HG03565 (cell line): ENCODE results near the gene EHHADH.

Source experiments
- ATAC-seq: cut with Tn5 transposase; IDR thresholded peaks from one replicate; pipeline ENCODE4 v1.9.1; 2021; ENCODE audit warnings: mild to moderate bottlenecking, moderate library complexity; ENCODE audit not compliant: unreplicated experiment

Gene EHHADH

DNA sequence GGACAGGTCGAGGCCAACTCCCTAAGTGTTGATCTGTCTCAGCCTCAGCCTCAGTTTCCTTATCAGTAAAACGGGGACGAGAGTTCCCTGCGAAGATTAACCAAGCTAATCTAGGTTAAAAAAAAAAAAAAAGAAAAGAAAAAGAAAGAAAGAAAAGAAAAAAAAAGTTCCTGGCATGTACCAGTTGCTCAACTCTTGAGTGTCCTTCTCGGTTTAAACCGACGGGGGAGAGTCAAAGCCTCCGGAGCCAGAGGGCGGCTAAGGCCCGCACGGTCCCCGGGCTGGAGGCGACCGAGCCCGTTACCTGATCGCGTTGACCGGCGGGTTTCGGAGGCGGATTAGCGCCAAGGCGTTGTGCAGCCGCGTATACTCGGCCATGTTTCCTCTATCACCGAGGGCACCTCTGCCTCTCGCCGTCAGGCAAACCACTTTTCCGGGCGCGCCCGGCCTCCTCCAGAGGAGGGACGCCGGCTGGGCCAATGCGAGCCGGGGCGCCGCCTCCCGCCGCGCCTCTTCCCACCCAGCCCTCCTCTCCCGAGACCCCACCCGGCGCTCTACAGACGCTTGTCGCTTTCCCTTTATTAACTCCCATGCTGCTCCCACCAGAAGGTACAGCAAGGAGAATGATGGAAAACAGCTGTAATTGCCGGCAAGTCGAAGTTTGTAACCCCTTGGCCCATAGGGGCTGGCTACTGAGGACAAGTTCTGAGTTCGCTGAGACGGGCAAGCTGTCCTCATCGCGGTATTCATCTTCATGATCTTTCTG lies at the start of gene EHHADH:
TSS of gene EHHADH (minus strand) at position 405 of the 766 bp plus-strand sequence. CDS start at position 378, 27 bp downstream.
- ATAC-seq, result peak; percentile 56

DNA sequence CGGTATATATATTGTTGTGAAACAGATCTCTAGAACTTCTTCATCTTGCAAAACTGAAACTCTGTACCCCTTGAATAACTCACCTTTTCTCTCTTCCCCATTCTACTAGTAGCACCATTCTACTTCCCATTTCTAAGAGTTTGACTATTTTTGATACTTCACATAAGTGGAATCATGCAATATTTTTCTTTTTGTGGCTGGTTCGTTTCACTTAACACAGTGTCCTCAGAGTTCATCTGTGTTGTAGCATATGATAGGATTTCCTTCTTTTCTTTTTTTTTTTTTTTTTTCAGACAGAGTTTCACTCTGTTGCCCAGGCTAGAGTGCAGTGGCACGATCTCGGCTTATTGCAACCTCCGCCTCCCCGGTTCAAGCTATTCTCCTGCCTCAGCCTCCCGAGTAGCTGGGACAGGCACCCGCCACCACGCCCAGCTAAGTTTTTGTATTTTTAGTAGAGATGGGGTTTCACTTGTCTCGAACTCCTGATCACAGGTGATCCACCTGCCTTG lies 46.1 kb upstream of the EHHADH start:
- ATAC-seq, result peak; percentile 76

GRCh38 chr3:185297867-185298266 lies 44.0 kb upstream of the EHHADH start:
- ATAC-seq, result no peak

- no peak for ATAC-seq
These were observed 38.4 kb upstream of the EHHADH start for GRCh38 chr3:185292238-185292637.

DNA sequence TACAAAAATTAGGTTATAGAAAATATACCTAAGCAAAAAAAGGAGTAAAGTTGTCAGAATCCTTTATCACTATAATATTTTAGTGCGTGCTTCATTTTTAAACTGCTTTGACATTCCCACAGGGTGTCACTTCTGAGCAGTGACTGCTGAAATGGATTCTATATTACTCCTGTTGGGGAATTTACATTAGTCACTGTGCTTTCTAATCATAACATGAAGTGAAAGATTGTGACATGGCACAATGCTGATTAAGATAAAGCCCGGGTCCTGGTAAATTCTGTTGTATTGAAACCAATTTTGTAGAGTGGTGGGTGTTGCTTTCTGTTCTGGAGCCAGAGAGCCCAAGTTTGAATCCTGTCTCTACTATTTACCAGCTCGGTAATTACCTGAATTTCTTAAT lies 36.4 kb upstream of the EHHADH start:
- no peak for ATAC-seq

DNA sequence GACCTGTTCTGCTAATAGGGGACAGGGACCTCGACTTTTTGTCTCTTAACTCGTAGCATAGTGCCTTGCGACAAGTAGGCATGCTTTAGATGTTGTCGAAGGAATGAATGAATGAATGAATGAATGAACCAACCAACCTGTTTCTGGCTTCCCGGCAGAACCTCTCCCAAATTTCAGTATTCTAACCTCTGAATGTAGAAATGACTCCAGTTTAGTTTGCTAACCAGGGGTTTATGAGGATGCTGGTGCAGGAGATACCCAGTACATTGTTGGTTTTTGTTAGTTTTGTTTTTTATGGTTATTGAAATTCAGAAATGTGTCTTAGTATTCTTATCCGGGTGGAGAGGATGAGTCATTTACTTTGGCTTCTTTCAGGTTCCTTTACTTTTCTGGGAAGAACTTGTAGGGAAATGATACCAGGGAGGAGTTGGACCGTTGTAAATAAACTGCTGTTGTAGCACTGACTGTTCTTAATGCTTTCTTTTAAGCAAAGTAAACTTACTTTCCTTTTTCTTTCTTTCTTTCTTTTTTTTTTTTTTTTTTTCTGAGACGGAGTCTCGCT lies 29.6 kb upstream of the EHHADH start:
- ATAC-seq, result no peak

DNA sequence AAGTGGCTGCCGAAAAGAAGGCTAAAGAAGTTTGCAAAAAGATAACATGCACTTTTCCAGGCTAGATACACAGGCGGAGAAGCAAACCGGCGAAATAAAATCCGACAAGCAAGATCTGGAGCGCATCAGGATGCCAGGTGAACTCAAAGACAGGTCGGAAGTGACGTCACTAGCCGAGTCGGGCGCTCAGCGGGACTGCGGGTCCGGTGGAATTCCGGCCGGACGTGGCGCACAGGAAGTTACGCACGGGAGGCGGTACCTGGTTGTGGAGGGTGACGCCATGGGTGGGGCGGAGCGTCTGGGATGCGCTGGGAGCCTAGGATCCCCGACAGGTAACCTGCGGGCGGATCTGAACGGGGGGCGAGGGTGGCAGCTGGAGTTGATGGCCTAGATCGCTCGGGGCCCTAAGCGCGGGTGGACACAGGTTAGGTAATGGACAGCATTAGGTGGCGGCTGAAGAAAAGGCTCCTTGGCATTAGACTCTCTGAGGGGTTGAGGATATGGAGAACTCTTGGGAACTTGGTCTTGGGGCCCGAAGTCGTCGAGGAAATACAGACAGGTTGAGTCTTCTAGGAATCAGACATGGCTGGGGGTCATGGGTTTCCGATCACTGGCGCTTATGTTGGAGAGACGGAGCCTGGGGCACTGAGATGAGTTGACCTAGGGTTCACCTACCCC lies 29.0 kb upstream of the EHHADH start:
- ATAC-seq, result peak; percentile 94

GRCh38 chr3:185280572-185281365 lies 26.9 kb upstream of the EHHADH start:
- ATAC-seq, result no peak

- ATAC-seq, result no peak
These were observed 25.8 kb upstream of the EHHADH start for GRCh38 chr3:185279587-185280138.

- ATAC-seq, result no peak
These were observed 22.6 kb upstream of the EHHADH start for GRCh38 chr3:185276415-185276814.

GRCh38 chr3:185272033-185272432 lies 18.2 kb upstream of the EHHADH start:
- no peak for ATAC-seq

- no peak for ATAC-seq
These were observed 17.1 kb upstream of the EHHADH start for GRCh38 chr3:185270956-185271332.

DNA sequence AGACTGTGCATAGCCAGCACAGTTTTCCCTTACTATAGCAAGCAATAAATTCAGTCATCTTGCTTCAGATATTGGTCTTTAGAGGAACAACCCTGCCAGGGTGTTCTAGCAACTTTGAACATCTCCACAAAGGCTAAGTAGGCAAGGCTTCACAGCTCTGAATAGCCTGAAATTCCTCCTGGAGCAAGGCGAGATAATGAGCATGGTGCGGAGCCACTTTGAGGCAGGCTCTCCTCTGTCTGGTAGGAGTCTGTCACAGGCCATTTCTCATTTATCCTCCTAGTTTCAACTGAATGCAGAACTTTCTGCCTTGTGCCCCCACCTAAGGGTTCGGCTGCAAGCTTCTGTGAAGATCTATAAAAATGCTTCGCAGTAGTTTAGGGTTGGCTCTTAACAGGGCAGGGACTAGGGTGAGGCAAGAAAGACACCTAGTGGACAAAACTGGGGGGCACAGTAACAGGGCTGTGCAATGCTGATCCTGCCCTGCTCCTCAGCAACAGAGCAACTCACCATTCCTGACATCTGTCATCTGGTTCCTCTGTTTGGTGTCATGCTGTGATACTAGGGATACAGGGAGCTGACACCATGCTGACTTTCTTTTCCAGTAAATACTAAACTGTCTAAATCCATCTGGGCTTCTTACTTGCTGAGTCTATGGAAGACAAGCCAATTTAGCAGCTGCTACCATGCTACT lies 16.6 kb upstream of the EHHADH start:
- no peak for ATAC-seq

GRCh38 chr3:185268194-185268962 lies 14.5 kb upstream of the EHHADH start:
- no peak for ATAC-seq

DNA sequence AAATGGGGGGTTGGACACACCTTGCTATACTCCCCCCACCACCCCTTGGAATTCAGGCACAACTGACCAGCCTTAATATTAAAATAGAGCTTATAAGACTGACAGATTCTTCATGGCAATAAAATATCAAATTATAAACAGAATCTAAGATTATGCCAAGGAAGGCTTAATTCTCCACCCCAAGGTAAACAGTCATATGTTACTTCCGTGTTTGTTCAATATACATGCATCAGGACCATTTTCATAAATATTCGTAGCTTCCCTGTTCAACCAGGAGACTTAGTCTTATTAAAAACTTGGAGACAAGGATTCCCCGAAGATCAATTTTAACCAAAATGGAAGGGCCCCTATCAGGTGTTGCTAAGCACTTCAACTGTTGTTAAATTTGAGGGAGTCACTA lies 13.3 kb upstream of the EHHADH start:
- no peak for ATAC-seq

GRCh38 chr3:185264849-185265553 lies 11.2 kb upstream of the EHHADH start:
- ATAC-seq, result no peak

DNA sequence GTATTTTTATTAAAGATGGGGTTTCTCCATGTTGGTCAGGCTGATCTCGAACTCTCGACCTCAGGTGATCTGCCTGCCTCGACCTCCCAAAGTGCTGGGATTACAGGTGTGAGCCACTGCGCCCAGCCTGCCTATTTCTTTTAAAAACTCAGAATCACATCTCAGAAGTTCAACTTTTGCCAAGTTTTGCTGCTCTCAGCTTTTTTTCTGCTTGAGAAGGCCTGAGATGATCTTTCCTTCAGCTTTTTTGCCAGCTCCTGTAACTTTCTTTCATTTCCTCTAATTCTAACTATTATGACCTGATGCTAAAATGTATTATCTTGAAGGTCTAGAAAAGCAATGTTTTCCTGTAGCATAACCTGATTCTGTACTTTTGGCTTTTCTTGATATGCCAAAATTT lies 9.6 kb upstream of the EHHADH start:
- ATAC-seq, result no peak

- no peak for ATAC-seq
These were observed 3.5 kb upstream of the EHHADH start for GRCh38 chr3:185257334-185257733.

DNA sequence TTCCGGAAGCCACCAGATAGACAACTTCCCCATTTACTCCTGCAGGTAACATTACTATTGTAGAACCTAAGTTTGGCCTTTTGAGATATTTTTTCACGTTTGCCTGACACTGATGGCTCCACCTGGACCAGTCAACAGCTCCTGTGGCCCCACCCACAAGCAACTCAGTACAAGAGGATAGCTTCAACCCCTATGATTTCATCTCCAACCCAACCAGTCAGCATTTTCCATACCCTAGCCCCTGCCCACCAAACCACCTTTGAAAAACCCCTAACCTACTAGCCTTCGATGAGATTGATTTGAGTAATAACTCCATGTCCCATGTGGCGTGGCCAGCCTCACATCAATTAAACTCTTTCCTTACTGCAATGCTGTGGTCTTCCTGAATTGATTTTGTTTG lies 950 bp upstream of the EHHADH start:
- no peak for ATAC-seq
